ENCODE data around the gene ASXL2. TPM values are rescaled to one million over a fixed set of nuclear protein-coding genes. Genes with fewer than 3 reads are reported as not detected.

ASXL2 gene
- total and polyA plus RNA-seq, 2 of the 13 experiments (the other 11 are each of a cell fraction or from before 2014, with no cell fraction given), result 12.1 to 19.2 TPM

- CTCF ChIA-PET (ENCODE audit: low intra/inter-chr PET ratio, low total read pairs), result no interaction called here
- no peak for ATAC-seq
- intact Hi-C loops (cut with micrococcal nuclease; ENCODE audit: unreplicated experiment), result no loop called here
- H3K4me2 ChIP-seq (ENCODE audit: low read depth, low read length), result no peak overlapping the region
- POLR2A ChIA-PET, result interaction anchor here (1.3 to 5.3 kb wide), 3 partner anchors 11 to 24 kb away, joined by 4 to 28 read pairs (median 5); partner anchors contain the start of gene ASXL2
- no TSS peak for BruUV-seq (replicated peaks)
- no peak overlapping the region for H3K4me3 ChIP-seq (replicated peaks in 1 of 3; ENCODE audit: insufficient read depth in 1 of 3, low read depth in 2 of 3, low read length in 3 of 3)
- FAIRE-seq, result no peak
- TF ChIP-seq ZNF430 (CRISPR knock-in tag; IDR thresholded peaks at IDR 0.05) (0 out of 2 replicates have a peak, but pooled peaks have one; percentile 2), ZSCAN29 (CRISPR knock-in tag; conservative IDR thresholded peaks at IDR 0.05) (no peak)
- H3K9me3 ChIP-seq (ENCODE audit: low read length), result no peaks in the 10 kb centered on the region
- H2AFZ ChIP-seq (ENCODE audit: low read length), result no peak overlapping the region
- no peaks in the 10 kb centered on the region for H3K27me3 ChIP-seq (ENCODE audit: control insufficient read depth in 1 of 2, insufficient read depth in 2 of 2, low read length in 2 of 2)
- DNase-seq (ENCODE audit: low spot score), result no peak
- in situ Hi-C loops (cut with HindIII; ENCODE audit: extremely low pct_ligation_motif_present, low pct_unique_long_range_greater_than_20kb), result loop anchor here (10.0 kb wide), 1 partner anchor 290 kb away; no protein-coding TSS in a partner anchor
- peaks cover 5% of the 10 kb centered on the region for H4K20me1 ChIP-seq (ENCODE audit: insufficient read depth, low read length)
- no peak overlapping the region for H3K27ac ChIP-seq (ENCODE audit: extremely low read length, insufficient read depth, low read length)
- no peak overlapping the region for H3K9ac ChIP-seq (ENCODE audit: insufficient read depth, low read depth, low read length)
- H3K4me1 ChIP-seq (ENCODE audit: insufficient read depth, low read length), result peaks cover 21% of the 10 kb centered on the region
- H3K36me3 ChIP-seq (replicated peaks in 1 of 2; ENCODE audit: control insufficient read depth in 1 of 2, insufficient read depth in 2 of 2, low read length in 2 of 2), result peaks cover 2 to 15% of the 10 kb centered on the region in 2 experiments; a peak in 3 of 5 replicates
- peaks cover 70% of the 10 kb centered on the region for H3K79me2 ChIP-seq (ENCODE audit: insufficient read depth, low read length)
- WGBS (ENCODE audit: low lambda C conversion rate), result 83% methylated on average over 2 of the region's 2 CpGs
These were observed 23.7 kb downstream of the ASXL2 start for GRCh38 chr2:25854613-25855012.

GRCh38 chr2:25853038-25853638, 25.1 kb downstream of the ASXL2 start:
- intact Hi-C loops (cut with micrococcal nuclease; ENCODE audit: unreplicated experiment) (loop anchor here (2.0 kb wide), 1 partner anchor 292 kb away; no protein-coding TSS in a partner anchor), in situ Hi-C loops (cut with HindIII; ENCODE audit: extremely low pct_ligation_motif_present, low pct_unique_long_range_greater_than_20kb) (loop anchor here (10.0 kb wide), 1 partner anchor 292 kb away; no protein-coding TSS in a partner anchor)
- Histone ChIP-seq H3K36me3 (replicated peaks in 1 of 2; ENCODE audit: control insufficient read depth in 1 of 2, insufficient read depth in 2 of 2, low read length in 2 of 2) (peaks cover 2 to 15% of the 10 kb centered on the region in 2 experiments; a peak in 3 of 5 replicates), H3K27ac (ENCODE audit: extremely low read length, insufficient read depth, low read length) (peak overlapping the region; percentile 50), H3K4me2 (ENCODE audit: low read depth, low read length) (no peak overlapping the region), H2AFZ (ENCODE audit: low read length) (no peak overlapping the region), H3K4me1 (ENCODE audit: insufficient read depth, low read length) (peaks cover 21% of the 10 kb centered on the region), H4K20me1 (ENCODE audit: insufficient read depth, low read length) (peaks cover 5% of the 10 kb centered on the region), H3K4me3 (replicated peaks in 1 of 3; ENCODE audit: insufficient read depth in 1 of 3, low read depth in 2 of 3, low read length in 3 of 3) (no peak overlapping the region), H3K9ac (ENCODE audit: insufficient read depth, low read depth, low read length) (no peak overlapping the region), H3K27me3 (ENCODE audit: control insufficient read depth in 1 of 2, insufficient read depth in 2 of 2, low read length in 2 of 2) (no peaks in the 10 kb centered on the region), H3K9me3 (ENCODE audit: low read length) (no peaks in the 10 kb centered on the region), H3K79me2 (ENCODE audit: insufficient read depth, low read length) (peaks cover 65% of the 10 kb centered on the region)
- POLR2A ChIA-PET, result interaction anchor here (1.3 to 5.3 kb wide), 4 partner anchors 22 to 493 kb away, joined by 3 to 28 read pairs (median 4); partner anchors contain the start of genes ASXL2 and SELENOI
- WGBS (ENCODE audit: low lambda C conversion rate), result 93% methylated on average over 5 of the region's 5 CpGs
- DNase-seq (ENCODE audit: low spot score), result no peak
- no peak for ATAC-seq
- no peak for TF ChIP-seq ZNF431 (CRISPR knock-in tag; IDR thresholded peaks at IDR 0.05; ENCODE audit: borderline replicate concordance, low read depth)
- peak; percentile 49; the same call in 1 of the 2 replicates for TF ChIP-seq MNT (IDR thresholded peaks at IDR 0.05)
- CTCF ChIA-PET (ENCODE audit: low intra/inter-chr PET ratio, low total read pairs), result interaction anchor here (2.1 kb wide), 2 partner anchors 98 to 103 kb away, joined by 9 to 12 read pairs; no protein-coding TSS in a partner anchor
- no peak for FAIRE-seq
- no TSS peak for BruUV-seq (replicated peaks)
